MM.1S (cell line): Measurements from ENCODE around the gene DSPP.

Experiments used
- EZH2 ChIP-seq: fragments of 300-600 bp; sonication (generic); optimal IDR thresholded peaks from 2 replicates; pipeline ENCODE3; 2017; ENCODE audit warnings: low read depth, mild to moderate bottlenecking, antibody characterized with exemption, low read length, mixed read lengths
- TF ChIP-seq, protein P1 (sequence below): fragments of 300-600 bp; sonication (generic); IDR thresholded peaks from 2 replicates; pipeline ENCODE4 v1.5.1; 2016; ENCODE audit warnings: antibody characterized with exemption, low read length, mixed read lengths

DNA sequence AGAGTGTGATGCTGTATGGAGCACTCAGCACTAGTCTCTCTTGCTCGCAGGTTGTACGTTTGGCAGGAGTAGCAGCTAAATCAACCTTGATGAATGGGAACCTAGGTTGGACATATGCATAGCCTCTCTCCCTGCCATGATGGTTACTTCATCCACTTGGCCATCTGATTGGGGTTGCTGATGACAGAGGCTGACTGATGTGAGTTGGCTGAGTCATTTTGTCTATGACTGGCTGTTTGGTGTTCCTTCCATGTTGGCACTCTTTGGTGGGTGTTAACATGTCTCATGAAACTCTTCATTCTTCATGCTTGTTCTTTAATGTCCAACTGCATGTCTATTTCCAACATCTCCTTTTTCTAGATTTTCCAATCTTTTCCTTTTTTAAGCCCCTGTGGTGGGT, 47.5 kb upstream of the DSPP start:
- TF ChIP-seq EZH2: no peak
- TF ChIP-seq, protein P1, sequence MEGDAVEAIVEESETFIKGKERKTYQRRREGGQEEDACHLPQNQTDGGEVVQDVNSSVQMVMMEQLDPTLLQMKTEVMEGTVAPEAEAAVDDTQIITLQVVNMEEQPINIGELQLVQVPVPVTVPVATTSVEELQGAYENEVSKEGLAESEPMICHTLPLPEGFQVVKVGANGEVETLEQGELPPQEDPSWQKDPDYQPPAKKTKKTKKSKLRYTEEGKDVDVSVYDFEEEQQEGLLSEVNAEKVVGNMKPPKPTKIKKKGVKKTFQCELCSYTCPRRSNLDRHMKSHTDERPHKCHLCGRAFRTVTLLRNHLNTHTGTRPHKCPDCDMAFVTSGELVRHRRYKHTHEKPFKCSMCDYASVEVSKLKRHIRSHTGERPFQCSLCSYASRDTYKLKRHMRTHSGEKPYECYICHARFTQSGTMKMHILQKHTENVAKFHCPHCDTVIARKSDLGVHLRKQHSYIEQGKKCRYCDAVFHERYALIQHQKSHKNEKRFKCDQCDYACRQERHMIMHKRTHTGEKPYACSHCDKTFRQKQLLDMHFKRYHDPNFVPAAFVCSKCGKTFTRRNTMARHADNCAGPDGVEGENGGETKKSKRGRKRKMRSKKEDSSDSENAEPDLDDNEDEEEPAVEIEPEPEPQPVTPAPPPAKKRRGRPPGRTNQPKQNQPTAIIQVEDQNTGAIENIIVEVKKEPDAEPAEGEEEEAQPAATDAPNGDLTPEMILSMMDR: no peak
